T-helper 2 cell treated with Interferon-gamma antibody and Interleukin-4, amounts not matched to agents 5 μg/mL and 100 μg/mL, for 36 hours (primary cell): ENCODE data around the gene PDGFB.
"Not testable (repeated sequence)": the region's sequence is repeated elsewhere in the genome, so short reads cannot be mapped to it uniquely, and the experiment has no call there.

ENCODE experiments used
- DNase-seq: peaks from one replicate; pipeline ENCODE4 v3.0.0; 2021; ENCODE audit warnings: low spot score
- H3K27ac Mint-ChIP-seq: one replicate; pipeline ENCODE4 v1.8.0; 2021; ENCODE audit warnings: mild to moderate bottlenecking, mixed read lengths
- H3K27me3 Mint-ChIP-seq: one replicate; pipeline ENCODE4 v1.8.0; 2021; ENCODE audit warnings: low read depth, mixed read lengths
- H3K36me3 Mint-ChIP-seq: one replicate; pipeline ENCODE4 v1.8.0; 2021; ENCODE audit warnings: low read depth, mixed read lengths
- H3K4me1 Mint-ChIP-seq: one replicate; pipeline ENCODE4 v1.8.0; 2021; ENCODE audit warnings: low read depth, mixed read lengths
- H3K4me3 Mint-ChIP-seq: one replicate; pipeline ENCODE4 v1.8.0; 2022; ENCODE audit warnings: mild to moderate bottlenecking, moderate library complexity, mixed read lengths
- H3K9me3 Mint-ChIP-seq: one replicate; pipeline ENCODE4 v1.8.0; 2021; ENCODE audit warnings: mixed read lengths

Gene PDGFB

GRCh38 chr22:39224550-39224949 lies 20.2 kb downstream of the PDGFB start:
- H3K4me3 Mint-ChIP-seq = no peak overlapping the region
- no peaks in the 10 kb centered on the region for H3K4me1 Mint-ChIP-seq
- H3K36me3 Mint-ChIP-seq = no peaks in the 10 kb centered on the region
- H3K27ac Mint-ChIP-seq = no peak overlapping the region
- no peaks in the 10 kb centered on the region for H3K9me3 Mint-ChIP-seq
- no peak for DNase-seq
- H3K27me3 Mint-ChIP-seq = peaks cover 15% of the 10 kb centered on the region

- no peaks in the 10 kb centered on the region for H3K36me3 Mint-ChIP-seq
- H3K9me3 Mint-ChIP-seq = peaks cover 1% of the 10 kb centered on the region
- H3K4me1 Mint-ChIP-seq = no peaks in the 10 kb centered on the region
- no peak overlapping the region for H3K27ac Mint-ChIP-seq
- DNase-seq = no peak
- no peak overlapping the region for H3K4me3 Mint-ChIP-seq
- peaks cover 12% of the 10 kb centered on the region for H3K27me3 Mint-ChIP-seq
Measured at GRCh38 chr22:39223091-39223710, 21.6 kb downstream of the PDGFB start.

- DNase-seq = no peak
- Mint-ChIP-seq H3K4me3 (no peak overlapping the region), H3K4me1 (no peaks in the 10 kb centered on the region), H3K9me3 (peaks cover 6% of the 10 kb centered on the region), H3K27ac (no peak overlapping the region), H3K36me3 (no peaks in the 10 kb centered on the region), H3K27me3 (peaks cover 14% of the 10 kb centered on the region)
Measured at GRCh38 chr22:39221999-39222686, 22.6 kb downstream of the PDGFB start.

GRCh38 chr22:39220890-39221850 lies 23.6 kb downstream of the PDGFB start:
- no peak overlapping the region for H3K27ac Mint-ChIP-seq

GRCh38 chr22:39220450-39220849 lies 24.3 kb downstream of the PDGFB start:
- H3K9me3 Mint-ChIP-seq = peaks cover 8% of the 10 kb centered on the region

More at GRCh38 chr22:39220890-39221850, 23.6 kb downstream of the PDGFB start:
- H3K4me1 Mint-ChIP-seq = no peaks in the 10 kb centered on the region
- no peak overlapping the region for H3K4me3 Mint-ChIP-seq
- H3K36me3 Mint-ChIP-seq = no peaks in the 10 kb centered on the region
- H3K27me3 Mint-ChIP-seq = peaks cover 19% of the 10 kb centered on the region
- peaks cover 8% of the 10 kb centered on the region for H3K9me3 Mint-ChIP-seq
- DNase-seq = no peak

GRCh38 chr22:39219071-39220039 lies 25.4 kb downstream of the PDGFB start:
- Mint-ChIP-seq H3K27me3 (peaks cover 21% of the 10 kb centered on the region), H3K4me3 (no peak overlapping the region), H3K27ac (no peak overlapping the region), H3K36me3 (no peaks in the 10 kb centered on the region), H3K9me3 (peaks cover 8% of the 10 kb centered on the region), H3K4me1 (peaks cover 5% of the 10 kb centered on the region)
- no peak for DNase-seq

More at GRCh38 chr22:39220450-39220849, 24.3 kb downstream of the PDGFB start:
- DNase-seq = no peak
- Mint-ChIP-seq H3K27ac (no peak overlapping the region), H3K36me3 (no peaks in the 10 kb centered on the region), H3K4me1 (peaks cover 3% of the 10 kb centered on the region), H3K27me3 (peaks cover 19% of the 10 kb centered on the region), H3K4me3 (no peak overlapping the region)

- H3K4me1 Mint-ChIP-seq, H3K4me3 Mint-ChIP-seq, H3K27ac Mint-ChIP-seq, H3K36me3 Mint-ChIP-seq, H3K9me3 Mint-ChIP-seq, DNase-seq: not testable (repeated sequence)
- H3K27me3 Mint-ChIP-seq = peaks cover 21% of the 10 kb centered on the region
Measured at GRCh38 chr22:39218432-39218831, 26.4 kb downstream of the PDGFB start.

- Mint-ChIP-seq H3K4me3 (no peak overlapping the region), H3K36me3 (no peaks in the 10 kb centered on the region), H3K4me1 (peaks cover 5% of the 10 kb centered on the region), H3K27ac (no peak overlapping the region), H3K27me3 (peaks cover 17% of the 10 kb centered on the region), H3K9me3 (peaks cover 8% of the 10 kb centered on the region)
- DNase-seq = no peak
Measured at GRCh38 chr22:39216143-39216490, 28.7 kb downstream of the PDGFB start.

- H3K4me3 Mint-ChIP-seq = no peak overlapping the region
- H3K9me3 Mint-ChIP-seq = peaks cover 8% of the 10 kb centered on the region
- peaks cover 17% of the 10 kb centered on the region for H3K27me3 Mint-ChIP-seq
- no peaks in the 10 kb centered on the region for H3K36me3 Mint-ChIP-seq
- DNase-seq = no peak
- H3K4me1 Mint-ChIP-seq = peaks cover 5% of the 10 kb centered on the region
- no peak overlapping the region for H3K27ac Mint-ChIP-seq
Measured at GRCh38 chr22:39215426-39216142, 29.2 kb downstream of the PDGFB start.

- no peak for DNase-seq
- peaks cover 17% of the 10 kb centered on the region for H3K27me3 Mint-ChIP-seq
- no peaks in the 10 kb centered on the region for H3K36me3 Mint-ChIP-seq
- no peak overlapping the region for H3K4me3 Mint-ChIP-seq
- H3K4me1 Mint-ChIP-seq = peaks cover 5% of the 10 kb centered on the region
- H3K27ac Mint-ChIP-seq = no peak overlapping the region
- peaks cover 8% of the 10 kb centered on the region for H3K9me3 Mint-ChIP-seq
Measured at GRCh38 chr22:39215070-39215396, 29.7 kb downstream of the PDGFB start.

- H3K9me3 Mint-ChIP-seq = peaks cover 8% of the 10 kb centered on the region
- H3K27ac Mint-ChIP-seq = no peak overlapping the region
- peaks cover 5% of the 10 kb centered on the region for H3K4me1 Mint-ChIP-seq
- peaks cover 17% of the 10 kb centered on the region for H3K27me3 Mint-ChIP-seq
- no peak for DNase-seq
- H3K4me3 Mint-ChIP-seq = no peak overlapping the region
- no peaks in the 10 kb centered on the region for H3K36me3 Mint-ChIP-seq
Measured at GRCh38 chr22:39214383-39215069, 30.3 kb downstream of the PDGFB start.

GRCh38 chr22:39214006-39214382 lies 30.8 kb downstream of the PDGFB start:
- Mint-ChIP-seq H3K27ac (no peak overlapping the region), H3K36me3 (no peaks in the 10 kb centered on the region), H3K4me3 (no peak overlapping the region), H3K4me1 (peaks cover 5% of the 10 kb centered on the region), H3K27me3 (peaks cover 17% of the 10 kb centered on the region), H3K9me3 (peaks cover 8% of the 10 kb centered on the region)
- DNase-seq = no peak
